Subcutaneous abdominal adipose tissue (tissue), 5 donors: Measurements from ENCODE around the gene ZDHHC1.

ENCODE experiments used
- H3K27ac ChIP-seq: one replicate; pipeline ENCODE4 v1.7.0; 2013; ENCODE audit warnings: low read depth, mild to moderate bottlenecking, inconsistent platforms, low read length, moderate library complexity
- H3K27me3 ChIP-seq, 5 donors: one replicate each; pipeline ENCODE4 v1.7.0; 2013; ENCODE audit warnings: low read length in 5 of 5, inconsistent platforms in 1 of 5; ENCODE audit not compliant: control insufficient read depth in 5 of 5, insufficient read depth in 4 of 5
- H3K36me3 ChIP-seq, 5 donors: one replicate each; pipeline ENCODE4 v1.7.0; 2013; ENCODE audit warnings: low read length in 5 of 5; ENCODE audit not compliant: control insufficient read depth in 5 of 5, insufficient read depth in 5 of 5
- H3K4me1 ChIP-seq, 5 donors: one replicate each; pipeline ENCODE4 v1.7.0; 2013; ENCODE audit warnings: low read length in 5 of 5, mild to moderate bottlenecking in 3 of 5, moderate library complexity in 1 of 5; ENCODE audit not compliant: control insufficient read depth in 5 of 5, insufficient read depth in 5 of 5
- H3K4me3 ChIP-seq, 5 donors: one replicate each; pipeline ENCODE4 v1.7.0; 2013; ENCODE audit warnings: low read length in 5 of 5, low read depth in 1 of 5
- H3K9ac ChIP-seq, 5 donors: one replicate each; pipeline ENCODE4 v1.7.0; 2013; ENCODE audit warnings: low read length in 5 of 5, mild to moderate bottlenecking in 4 of 5, moderate library complexity in 3 of 5
- H3K9me3 ChIP-seq, 5 donors: one replicate each; pipeline ENCODE4 v1.7.0; 2013; ENCODE audit warnings: low read length in 5 of 5; ENCODE audit not compliant: control insufficient read depth in 5 of 5
- donor health status: healthy.
- donor health status: healthy.
- donor health status: healthy.
- donor health status: healthy.
- donor health status: healthy.

ZDHHC1 gene, protein sequence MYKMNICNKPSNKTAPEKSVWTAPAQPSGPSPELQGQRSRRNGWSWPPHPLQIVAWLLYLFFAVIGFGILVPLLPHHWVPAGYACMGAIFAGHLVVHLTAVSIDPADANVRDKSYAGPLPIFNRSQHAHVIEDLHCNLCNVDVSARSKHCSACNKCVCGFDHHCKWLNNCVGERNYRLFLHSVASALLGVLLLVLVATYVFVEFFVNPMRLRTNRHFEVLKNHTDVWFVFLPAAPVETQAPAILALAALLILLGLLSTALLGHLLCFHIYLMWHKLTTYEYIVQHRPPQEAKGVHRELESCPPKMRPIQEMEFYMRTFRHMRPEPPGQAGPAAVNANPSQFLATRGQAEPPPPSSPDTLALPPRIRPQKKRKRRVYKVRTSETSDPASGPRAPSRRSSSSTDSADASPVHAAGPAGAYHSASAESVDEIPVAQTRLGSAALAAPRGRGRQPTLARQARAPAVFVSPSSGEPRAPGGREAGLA

DNA sequence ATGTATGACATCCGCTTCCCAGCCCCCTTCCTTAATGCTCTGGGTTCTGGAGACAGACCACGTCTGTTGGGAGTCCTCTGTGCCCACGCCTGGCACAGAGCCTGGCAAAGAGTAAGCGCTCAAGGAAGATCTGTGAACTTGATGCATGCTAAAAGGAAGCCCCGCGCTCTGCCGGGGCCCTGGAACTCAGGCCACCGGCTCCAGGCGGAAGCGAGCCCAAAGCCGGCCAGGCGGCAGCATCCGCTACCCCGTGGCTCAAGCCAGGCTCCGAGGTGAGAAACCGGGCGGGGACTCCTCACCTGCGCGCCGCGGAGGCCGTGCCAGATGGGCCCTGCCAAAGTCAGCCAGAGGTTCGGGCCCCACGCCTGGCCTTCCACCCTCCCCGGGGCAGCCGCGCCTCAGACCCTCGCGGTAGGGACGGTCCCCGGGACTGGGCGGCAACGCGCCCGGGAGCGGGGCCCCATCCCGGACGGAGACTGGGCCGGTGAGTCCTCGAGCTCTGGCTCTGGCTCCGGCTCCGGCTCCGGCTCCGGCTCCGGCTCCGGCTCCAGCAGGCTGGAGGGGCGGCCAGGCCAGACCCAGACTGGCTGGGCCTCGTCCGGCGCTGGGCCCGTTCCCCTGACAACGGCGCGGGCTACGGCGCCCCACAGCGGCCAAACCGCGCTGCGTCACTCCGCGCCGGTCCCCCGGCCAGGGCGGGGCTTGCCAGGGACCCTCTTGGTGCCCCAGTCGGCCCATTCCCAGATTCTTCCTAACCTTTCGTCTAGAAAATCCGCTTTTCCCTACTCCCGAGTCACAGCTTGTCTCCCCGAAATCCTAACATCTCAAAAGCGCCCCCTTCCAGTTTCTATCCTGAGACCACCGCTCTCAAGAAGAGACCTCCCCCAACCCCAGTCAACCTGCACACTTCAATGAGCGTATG, at the start of gene ZDHHC1:
ZDHHC1 (minus strand) TSS at position 606 of the 922 bp plus-strand sequence. CDS start 8,702 bp downstream, outside the sequence.
- Histone ChIP-seq H3K9me3 (no peaks in the 10 kb centered on the region), H3K36me3 (no peaks in the 10 kb centered on the region), H3K4me3 (peak within 1 kb of the TSS; percentile 75 to 87 (median 77)), H3K27me3 (no peaks in the 10 kb centered on the region), H3K27ac (peak within 1 kb of the TSS; percentile 69), H3K4me1 (peaks cover 0 to 25% (median 19%) of the 10 kb centered on the region in 5 donors), H3K9ac (peak within 1 kb of the TSS; percentile 86 to 93 (median 91))

GRCh38 chr16:67464565-67464964, 48.3 kb upstream of the ZDHHC1 start:
- no peak overlapping the region for H3K4me3 ChIP-seq
- H3K27me3 ChIP-seq, result no peaks in the 10 kb centered on the region
- peak overlapping the region in 2 of 5 donors; percentile 7 to 8 for H3K9ac ChIP-seq
- no peak overlapping the region for H3K27ac ChIP-seq
- peaks cover 0 to 12% (median 3%) of the 10 kb centered on the region in 5 donors for H3K36me3 ChIP-seq
- H3K9me3 ChIP-seq, result no peaks in the 10 kb centered on the region
- H3K4me1 ChIP-seq, result peaks cover 16 to 62% (median 50%) of the 10 kb centered on the region in 5 donors

GRCh38 chr16:67463691-67464090, 47.4 kb upstream of the ZDHHC1 start:
- Histone ChIP-seq H3K9ac (peak overlapping the region in 1 of 5 donors; percentile 10), H3K9me3 (no peaks in the 10 kb centered on the region), H3K27me3 (no peaks in the 10 kb centered on the region), H3K4me3 (no peak overlapping the region), H3K36me3 (peaks cover 0 to 12% (median 3%) of the 10 kb centered on the region in 5 donors), H3K27ac (no peak overlapping the region), H3K4me1 (peaks cover 24 to 70% (median 56%) of the 10 kb centered on the region in 5 donors)

GRCh38 chr16:67463059-67463458, 46.8 kb upstream of the ZDHHC1 start:
- no peaks in the 10 kb centered on the region for H3K9me3 ChIP-seq
- peaks cover 30 to 72% (median 63%) of the 10 kb centered on the region in 5 donors for H3K4me1 ChIP-seq
- no peaks in the 10 kb centered on the region for H3K27me3 ChIP-seq
- H3K9ac ChIP-seq, result no peak overlapping the region
- peaks cover 0 to 12% (median 3%) of the 10 kb centered on the region in 5 donors for H3K36me3 ChIP-seq
- no peak overlapping the region for H3K27ac ChIP-seq
- H3K4me3 ChIP-seq, result no peak overlapping the region

GRCh38 chr16:67462279-67462655, 46.0 kb upstream of the ZDHHC1 start:
- H3K9me3 ChIP-seq, result no peaks in the 10 kb centered on the region
- H3K36me3 ChIP-seq, result peaks cover 0 to 12% (median 3%) of the 10 kb centered on the region in 5 donors
- no peak overlapping the region for H3K27ac ChIP-seq
- no peak overlapping the region for H3K9ac ChIP-seq
- H3K4me1 ChIP-seq, result peaks cover 37 to 80% (median 71%) of the 10 kb centered on the region in 5 donors
- H3K27me3 ChIP-seq, result no peaks in the 10 kb centered on the region
- no peak overlapping the region for H3K4me3 ChIP-seq

GRCh38 chr16:67461600-67462278, 45.5 kb upstream of the ZDHHC1 start:
- Histone ChIP-seq H3K9me3 (no peaks in the 10 kb centered on the region), H3K27me3 (no peaks in the 10 kb centered on the region), H3K27ac (no peak overlapping the region), H3K36me3 (peaks cover 0 to 12% (median 3%) of the 10 kb centered on the region in 5 donors), H3K9ac (no peak overlapping the region), H3K4me3 (no peak overlapping the region), H3K4me1 (peaks cover 41 to 86% (median 76%) of the 10 kb centered on the region in 5 donors)

DNA sequence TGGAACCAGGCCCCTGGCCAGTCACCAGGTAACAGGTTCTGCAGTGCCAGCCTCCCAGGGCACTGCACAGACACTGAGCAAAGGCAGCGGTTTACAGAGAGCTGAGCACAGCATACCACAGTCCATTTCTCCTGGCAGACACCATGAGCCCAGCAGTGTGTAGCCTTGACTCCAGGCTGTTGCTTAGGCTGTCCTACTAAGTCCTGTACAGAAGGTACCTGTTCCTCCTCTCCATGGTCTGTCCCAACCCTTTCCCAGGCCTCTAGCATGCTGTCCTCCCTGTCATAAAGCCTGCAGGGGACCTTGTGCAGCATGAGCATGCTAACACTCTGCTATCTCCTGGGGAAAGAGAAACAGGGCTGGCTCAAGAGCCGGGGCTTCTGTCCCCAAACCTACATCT, 44.7 kb upstream of the ZDHHC1 start:
- Histone ChIP-seq H3K4me1 (peaks cover 42 to 93% (median 82%) of the 10 kb centered on the region in 5 donors), H3K27me3 (no peaks in the 10 kb centered on the region), H3K27ac (no peak overlapping the region), H3K9ac (no peak overlapping the region), H3K4me3 (no peak overlapping the region), H3K9me3 (no peaks in the 10 kb centered on the region), H3K36me3 (peaks cover 0 to 12% (median 3%) of the 10 kb centered on the region in 5 donors)

DNA sequence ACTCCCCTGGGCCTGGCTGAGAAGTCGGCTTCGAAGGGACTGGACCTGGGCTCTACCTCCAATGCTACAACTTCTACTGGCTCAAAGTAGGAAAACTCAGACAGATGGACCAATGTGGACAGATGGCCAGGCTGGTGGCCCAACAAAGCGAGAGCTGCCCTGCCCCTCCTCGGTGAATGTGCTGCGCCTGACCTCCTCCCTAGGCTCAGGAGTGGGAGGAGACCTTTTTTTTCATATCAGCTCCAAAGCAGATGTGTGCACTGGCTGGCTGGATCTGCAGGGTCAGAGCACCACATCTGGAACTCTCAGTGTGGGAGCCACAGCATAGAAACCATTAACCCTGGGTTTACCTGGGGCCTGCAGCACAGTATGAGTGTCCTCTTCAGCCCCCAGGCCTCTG, 43.9 kb upstream of the ZDHHC1 start:
- Histone ChIP-seq H3K9ac (peak overlapping the region in 1 of 5 donors; percentile 60), H3K9me3 (no peaks in the 10 kb centered on the region), H3K27me3 (no peaks in the 10 kb centered on the region), H3K4me3 (no peak overlapping the region), H3K27ac (no peak overlapping the region), H3K4me1 (peaks cover 37 to 85% (median 75%) of the 10 kb centered on the region in 5 donors), H3K36me3 (peaks cover 0 to 12% (median 3%) of the 10 kb centered on the region in 5 donors)

DNA sequence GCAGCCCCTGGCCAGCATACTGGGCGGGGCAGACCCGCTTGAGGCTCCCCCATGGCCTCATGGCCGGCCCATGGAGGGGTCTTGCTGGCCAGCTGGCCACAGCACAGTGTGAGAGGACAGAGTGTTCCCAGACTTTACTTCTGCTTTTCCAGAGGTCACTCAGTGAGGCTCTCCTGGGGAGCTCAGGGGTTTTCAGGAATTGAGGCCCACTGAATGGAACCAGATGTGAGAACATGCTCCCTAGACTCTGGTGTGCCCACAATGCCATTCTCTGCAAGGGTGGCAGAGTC, 43.5 kb upstream of the ZDHHC1 start:
- H3K4me1 ChIP-seq, result peaks cover 37 to 82% (median 72%) of the 10 kb centered on the region in 5 donors

More for the DNA sequence above, 43.5 kb upstream of the ZDHHC1 start:
- Histone ChIP-seq H3K9me3 (no peaks in the 10 kb centered on the region), H3K36me3 (peaks cover 0 to 12% (median 3%) of the 10 kb centered on the region in 5 donors), H3K27ac (no peak overlapping the region), H3K27me3 (no peaks in the 10 kb centered on the region), H3K4me3 (no peak overlapping the region), H3K9ac (peak overlapping the region in 3 of 5 donors; percentile 32 to 60 (median 39))
